ENCODE results near the gene SLC35F4.

Gene SLC35F4

GRCh38 chr14:57865403-57866198 lies at the start of gene SLC35F4:
Gene SLC35F4 (minus strand): TSS chr14:57866092.
- Histone ChIP-seq H3K4me3 (ENCODE audit: insufficient read length, low read depth) (peak within 1 kb of the TSS; percentile 32), H3K9ac (ENCODE audit: insufficient read length, low read depth) (no peak within 1 kb of the TSS), H3K27me3 (ENCODE audit: insufficient read depth, insufficient read length) (peaks cover 48% of the 10 kb centered on the region), H3K36me3 (ENCODE audit: insufficient read depth, insufficient read length, low read length) (no peaks in the 10 kb centered on the region), H3K4me1 (ENCODE audit: insufficient read depth, insufficient read length) (peaks cover 4% of the 10 kb centered on the region), H3K9me3 (ENCODE audit: insufficient read depth, low read length) (no peaks in the 10 kb centered on the region)
- TF ChIP-seq YY1 (IDR thresholded peaks at IDR 0.05; ENCODE audit: insufficient read depth, insufficient read length) (no peak), SUZ12 (IDR thresholded peaks at IDR 0.05; ENCODE audit: extremely low read depth, insufficient read depth, insufficient read length) (no peak), ZNF274 (IDR thresholded peaks at IDR 0.05; ENCODE audit: low read depth, low read length) (no peak)
- peak; percentile 39 for DNase-seq (ENCODE audit: low read depth, low spot score)

GRCh38 chr14:57909626-57910025 lies 43.7 kb upstream of the SLC35F4 start:
- Histone ChIP-seq H3K9me3 (ENCODE audit: insufficient read depth, low read length) (no peaks in the 10 kb centered on the region), H3K36me3 (ENCODE audit: insufficient read depth, insufficient read length, low read length) (no peaks in the 10 kb centered on the region), H3K27me3 (ENCODE audit: insufficient read depth, insufficient read length) (no peaks in the 10 kb centered on the region), H3K4me3 (ENCODE audit: insufficient read length, low read depth) (no peak overlapping the region), H3K4me1 (ENCODE audit: insufficient read depth, insufficient read length) (no peaks in the 10 kb centered on the region), H3K9ac (ENCODE audit: insufficient read length, low read depth) (no peak overlapping the region)
- no peak for TF ChIP-seq SUZ12 (IDR thresholded peaks at IDR 0.05; ENCODE audit: extremely low read depth, insufficient read depth, insufficient read length)
- no peak for TF ChIP-seq YY1 (IDR thresholded peaks at IDR 0.05; ENCODE audit: insufficient read depth, insufficient read length)
- TF ChIP-seq ZNF274 (IDR thresholded peaks at IDR 0.05; ENCODE audit: low read depth, low read length): no peak
- no peak for DNase-seq (ENCODE audit: low read depth, low spot score)

- TF ChIP-seq ZNF274 (IDR thresholded peaks at IDR 0.05; ENCODE audit: low read depth, low read length) (no peak), YY1 (IDR thresholded peaks at IDR 0.05; ENCODE audit: insufficient read depth, insufficient read length) (no peak), SUZ12 (IDR thresholded peaks at IDR 0.05; ENCODE audit: extremely low read depth, insufficient read depth, insufficient read length) (no peak)
- DNase-seq (ENCODE audit: low read depth, low spot score): no peak
- no peaks in the 10 kb centered on the region for H3K9me3 ChIP-seq (ENCODE audit: insufficient read depth, low read length)
- H3K36me3 ChIP-seq (ENCODE audit: insufficient read depth, insufficient read length, low read length): no peaks in the 10 kb centered on the region
- no peaks in the 10 kb centered on the region for H3K4me1 ChIP-seq (ENCODE audit: insufficient read depth, insufficient read length)
- no peaks in the 10 kb centered on the region for H3K27me3 ChIP-seq (ENCODE audit: insufficient read depth, insufficient read length)
- no peak overlapping the region for H3K9ac ChIP-seq (ENCODE audit: insufficient read length, low read depth)
- H3K4me3 ChIP-seq (ENCODE audit: insufficient read length, low read depth): no peak overlapping the region
These were observed 38.1 kb upstream of the SLC35F4 start for GRCh38 chr14:57903954-57904353.

GRCh38 chr14:57898837-57899572 lies 33.1 kb upstream of the SLC35F4 start:
- no peak for DNase-seq (ENCODE audit: low read depth, low spot score)
- no peak overlapping the region for H3K4me3 ChIP-seq (ENCODE audit: insufficient read length, low read depth)
- TF ChIP-seq YY1 (IDR thresholded peaks at IDR 0.05; ENCODE audit: insufficient read depth, insufficient read length): no peak
- TF ChIP-seq ZNF274 (IDR thresholded peaks at IDR 0.05; ENCODE audit: low read depth, low read length): no peak
- TF ChIP-seq SUZ12 (IDR thresholded peaks at IDR 0.05; ENCODE audit: extremely low read depth, insufficient read depth, insufficient read length): no peak
- H3K9ac ChIP-seq (ENCODE audit: insufficient read length, low read depth): no peak overlapping the region
- H3K27me3 ChIP-seq (ENCODE audit: insufficient read depth, insufficient read length): no peaks in the 10 kb centered on the region
- no peaks in the 10 kb centered on the region for H3K9me3 ChIP-seq (ENCODE audit: insufficient read depth, low read length)
- H3K36me3 ChIP-seq (ENCODE audit: insufficient read depth, insufficient read length, low read length): no peaks in the 10 kb centered on the region
- H3K4me1 ChIP-seq (ENCODE audit: insufficient read depth, insufficient read length): no peaks in the 10 kb centered on the region

GRCh38 chr14:57897144-57897748 lies 31.4 kb upstream of the SLC35F4 start:
- no peak for TF ChIP-seq ZNF274 (IDR thresholded peaks at IDR 0.05; ENCODE audit: low read depth, low read length)
- TF ChIP-seq YY1 (IDR thresholded peaks at IDR 0.05; ENCODE audit: insufficient read depth, insufficient read length): no peak
- no peak for TF ChIP-seq SUZ12 (IDR thresholded peaks at IDR 0.05; ENCODE audit: extremely low read depth, insufficient read depth, insufficient read length)
- H3K36me3 ChIP-seq (ENCODE audit: insufficient read depth, insufficient read length, low read length): no peaks in the 10 kb centered on the region
- no peaks in the 10 kb centered on the region for H3K9me3 ChIP-seq (ENCODE audit: insufficient read depth, low read length)
- no peak overlapping the region for H3K4me3 ChIP-seq (ENCODE audit: insufficient read length, low read depth)
- DNase-seq (ENCODE audit: low read depth, low spot score): no peak
- no peaks in the 10 kb centered on the region for H3K27me3 ChIP-seq (ENCODE audit: insufficient read depth, insufficient read length)
- no peak overlapping the region for H3K9ac ChIP-seq (ENCODE audit: insufficient read length, low read depth)
- H3K4me1 ChIP-seq (ENCODE audit: insufficient read depth, insufficient read length): no peaks in the 10 kb centered on the region

GRCh38 chr14:57889245-57889644 lies 23.4 kb upstream of the SLC35F4 start:
- H3K9ac ChIP-seq (ENCODE audit: insufficient read length, low read depth): no peak overlapping the region
- H3K27me3 ChIP-seq (ENCODE audit: insufficient read depth, insufficient read length): no peaks in the 10 kb centered on the region
- no peak for DNase-seq (ENCODE audit: low read depth, low spot score)
- H3K4me1 ChIP-seq (ENCODE audit: insufficient read depth, insufficient read length): no peaks in the 10 kb centered on the region
- H3K4me3 ChIP-seq (ENCODE audit: insufficient read length, low read depth): no peak overlapping the region
- TF ChIP-seq SUZ12 (IDR thresholded peaks at IDR 0.05; ENCODE audit: extremely low read depth, insufficient read depth, insufficient read length) (no peak), ZNF274 (IDR thresholded peaks at IDR 0.05; ENCODE audit: low read depth, low read length) (no peak), YY1 (IDR thresholded peaks at IDR 0.05; ENCODE audit: insufficient read depth, insufficient read length) (no peak)
- H3K9me3 ChIP-seq (ENCODE audit: insufficient read depth, low read length): no peaks in the 10 kb centered on the region
- H3K36me3 ChIP-seq (ENCODE audit: insufficient read depth, insufficient read length, low read length): no peaks in the 10 kb centered on the region

GRCh38 chr14:57884175-57884574 lies 18.3 kb upstream of the SLC35F4 start:
- no peak overlapping the region for H3K4me3 ChIP-seq (ENCODE audit: insufficient read length, low read depth)
- H3K4me1 ChIP-seq (ENCODE audit: insufficient read depth, insufficient read length): no peaks in the 10 kb centered on the region
- no peak overlapping the region for H3K9ac ChIP-seq (ENCODE audit: insufficient read length, low read depth)
- H3K36me3 ChIP-seq (ENCODE audit: insufficient read depth, insufficient read length, low read length): no peaks in the 10 kb centered on the region
- no peaks in the 10 kb centered on the region for H3K27me3 ChIP-seq (ENCODE audit: insufficient read depth, insufficient read length)
- no peak for DNase-seq (ENCODE audit: low read depth, low spot score)
- TF ChIP-seq ZNF274 (IDR thresholded peaks at IDR 0.05; ENCODE audit: low read depth, low read length) (no peak), SUZ12 (IDR thresholded peaks at IDR 0.05; ENCODE audit: extremely low read depth, insufficient read depth, insufficient read length) (no peak), YY1 (IDR thresholded peaks at IDR 0.05; ENCODE audit: insufficient read depth, insufficient read length) (no peak)
- H3K9me3 ChIP-seq (ENCODE audit: insufficient read depth, low read length): no peaks in the 10 kb centered on the region
